Central memory CD8-positive, alpha-beta T cell (primary cell): ENCODE measurements around the gene TRAPPC3.
"Not testable (repeated sequence)": the region's sequence is repeated elsewhere in the genome, so short reads cannot be mapped to it uniquely, and the experiment has no call there.

Experiments
- ATAC-seq: fragments of 150-1000 bp; cut with Tn5 transposase; replicated peaks from 2 replicates; pipeline ENCODE4 v1.10.0; 2022; ENCODE audit warnings: mild to moderate bottlenecking, moderate FRiP score, moderate number of reproducible peaks; ENCODE audit not compliant: poor library complexity, severe bottlenecking; ENCODE audit errors: extremely low read depth
- DNase-seq, 2 donors: peaks; one replicate each; pipeline ENCODE4 v3.0.0; 2021; ENCODE audit warnings: low spot score in 2 of 2
- H3K27ac Mint-ChIP-seq: one replicate; pipeline ENCODE4 v1.8.0; 2022; ENCODE audit warnings: low read depth, mild to moderate bottlenecking, moderate library complexity, mixed read lengths
- H3K27me3 Mint-ChIP-seq: one replicate; pipeline ENCODE4 v1.8.0; 2022; ENCODE audit warnings: mixed read lengths
- H3K36me3 Mint-ChIP-seq: one replicate; pipeline ENCODE4 v1.8.0; 2022; ENCODE audit warnings: mild to moderate bottlenecking, moderate library complexity, mixed read lengths; ENCODE audit not compliant: insufficient read depth
- H3K4me1 Mint-ChIP-seq: one replicate; pipeline ENCODE4 v1.8.0; 2022; ENCODE audit warnings: mixed read lengths
- H3K4me3 Mint-ChIP-seq: one replicate; pipeline ENCODE4 v1.8.0; 2022; ENCODE audit warnings: mild to moderate bottlenecking, moderate library complexity, mixed read lengths
- H3K9me3 Mint-ChIP-seq: one replicate; pipeline ENCODE4 v1.8.0; 2022; ENCODE audit warnings: mixed read lengths

TRAPPC3 gene

DNA sequence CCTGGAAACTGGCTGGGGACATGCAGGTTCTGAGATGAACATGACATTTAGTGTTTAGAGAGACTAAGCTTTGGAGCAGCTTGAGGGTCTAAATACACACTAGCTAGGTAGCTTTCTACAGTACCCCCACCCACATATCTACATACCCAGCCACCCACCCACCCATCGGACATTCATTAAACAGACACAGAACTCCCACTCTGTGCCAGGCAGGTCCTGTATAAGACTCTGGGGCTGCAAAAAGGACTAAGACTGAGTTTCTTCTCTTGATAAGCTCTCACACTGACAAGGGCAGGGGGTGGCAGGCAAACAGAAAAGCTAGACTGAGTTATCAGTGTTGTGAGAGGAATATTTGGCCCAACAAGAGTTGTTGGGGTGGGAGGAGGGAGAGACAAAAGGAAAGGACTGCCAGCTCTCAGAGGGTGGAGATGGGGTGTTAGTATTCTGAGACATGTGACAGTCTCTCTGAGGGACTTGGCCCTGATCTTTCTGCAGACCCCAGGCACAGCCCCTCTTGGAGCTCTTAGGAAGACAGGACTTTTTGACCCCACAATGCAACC, 13.5 kb upstream of the TRAPPC3 start:
- no peaks in the 10 kb centered on the region for H3K9me3 Mint-ChIP-seq
- ATAC-seq (no peak), DNase-seq (no peak)
- H3K4me3 Mint-ChIP-seq, result peak overlapping the region; percentile 78
- H3K4me1 Mint-ChIP-seq, result peaks cover 80% of the 10 kb centered on the region
- H3K27ac Mint-ChIP-seq, result peak overlapping the region; percentile 95
- no peaks in the 10 kb centered on the region for H3K27me3 Mint-ChIP-seq
- peaks cover 29% of the 10 kb centered on the region for H3K36me3 Mint-ChIP-seq

DNA sequence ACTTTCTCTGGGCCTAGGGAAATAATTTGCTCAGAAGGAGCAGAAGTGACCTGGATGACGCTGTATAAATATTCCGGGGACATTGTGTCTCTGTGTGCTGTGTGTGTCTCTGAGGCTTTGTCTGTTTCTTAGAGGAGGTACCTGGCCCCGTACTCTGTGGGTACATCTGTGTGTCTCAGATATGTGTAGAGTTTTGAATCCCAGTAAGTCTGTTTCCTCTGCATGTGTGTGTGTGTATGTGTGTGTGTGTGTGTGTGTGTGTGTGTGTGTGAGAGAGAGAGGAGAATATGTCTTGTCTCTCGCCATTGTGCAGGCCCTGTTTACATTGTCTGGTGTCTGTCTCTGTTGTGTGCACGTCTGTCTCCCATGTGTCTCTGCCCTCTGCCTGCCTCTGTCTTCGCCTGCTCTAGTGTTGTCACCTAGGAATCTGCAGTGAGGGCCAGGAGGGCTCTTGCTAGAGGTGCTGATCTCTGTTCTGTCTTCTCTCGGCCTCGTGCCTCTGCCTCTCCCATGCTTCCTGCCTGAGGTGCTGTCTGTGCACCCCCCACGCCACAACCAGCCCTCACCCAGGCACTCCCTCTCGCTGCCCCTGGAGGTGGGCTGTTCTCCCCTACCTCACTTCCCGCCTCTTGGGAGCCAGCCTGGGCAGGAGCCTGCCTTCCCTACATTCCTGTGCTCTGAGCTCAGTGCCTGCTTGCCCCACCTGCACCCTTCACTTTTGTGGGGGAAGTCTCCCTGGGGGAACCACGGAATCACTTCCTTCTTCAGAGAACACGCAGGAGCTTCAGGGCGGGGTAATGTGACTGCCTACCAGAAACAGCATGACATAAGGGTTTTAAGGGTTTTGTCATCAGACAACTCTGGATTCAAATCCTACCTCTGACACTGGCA, 12.6 kb upstream of the TRAPPC3 start:
- ATAC-seq (peak; percentile 61), DNase-seq (peak; percentile 28 to 42)
- Mint-ChIP-seq H3K36me3 (peaks cover 21% of the 10 kb centered on the region), H3K27ac (peak overlapping the region; percentile 95), H3K27me3 (no peaks in the 10 kb centered on the region), H3K9me3 (no peaks in the 10 kb centered on the region), H3K4me3 (peak overlapping the region; percentile 78), H3K4me1 (peaks cover 82% of the 10 kb centered on the region)

DNA sequence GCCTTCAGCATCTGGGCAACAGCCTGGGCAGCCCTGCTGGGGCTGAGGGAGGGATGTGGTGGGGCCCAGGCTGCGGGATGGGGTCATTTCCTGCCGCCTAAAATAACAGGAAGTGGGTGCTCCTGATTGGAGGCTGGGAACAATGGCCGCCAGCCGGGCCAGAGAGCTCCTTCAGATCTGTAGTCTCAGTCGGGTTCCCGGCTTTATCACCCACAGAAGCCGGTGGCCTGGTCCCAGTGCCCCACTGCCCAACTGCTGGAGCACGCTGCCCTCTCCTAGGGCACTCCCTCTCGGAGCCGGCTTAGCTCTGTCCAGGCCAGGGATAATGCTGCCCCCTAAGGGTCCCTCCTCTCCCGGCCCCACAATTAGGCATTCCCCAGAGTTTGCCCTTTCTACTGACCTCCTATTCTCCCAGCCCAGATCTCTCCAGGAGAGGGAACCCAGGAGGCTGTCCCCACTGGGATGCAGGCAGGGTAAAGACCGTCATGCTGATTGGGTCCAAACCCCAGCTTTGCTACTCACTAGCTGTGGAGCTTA, 11.7 kb upstream of the TRAPPC3 start:
- Mint-ChIP-seq H3K36me3 (peaks cover 18% of the 10 kb centered on the region), H3K9me3 (no peaks in the 10 kb centered on the region), H3K27ac (peak overlapping the region; percentile 95), H3K27me3 (no peaks in the 10 kb centered on the region), H3K4me1 (peaks cover 73% of the 10 kb centered on the region), H3K4me3 (peak overlapping the region; percentile 78)
- peak; percentile 42 for ATAC-seq
- peak; percentile 45 to 49 for DNase-seq

DNA sequence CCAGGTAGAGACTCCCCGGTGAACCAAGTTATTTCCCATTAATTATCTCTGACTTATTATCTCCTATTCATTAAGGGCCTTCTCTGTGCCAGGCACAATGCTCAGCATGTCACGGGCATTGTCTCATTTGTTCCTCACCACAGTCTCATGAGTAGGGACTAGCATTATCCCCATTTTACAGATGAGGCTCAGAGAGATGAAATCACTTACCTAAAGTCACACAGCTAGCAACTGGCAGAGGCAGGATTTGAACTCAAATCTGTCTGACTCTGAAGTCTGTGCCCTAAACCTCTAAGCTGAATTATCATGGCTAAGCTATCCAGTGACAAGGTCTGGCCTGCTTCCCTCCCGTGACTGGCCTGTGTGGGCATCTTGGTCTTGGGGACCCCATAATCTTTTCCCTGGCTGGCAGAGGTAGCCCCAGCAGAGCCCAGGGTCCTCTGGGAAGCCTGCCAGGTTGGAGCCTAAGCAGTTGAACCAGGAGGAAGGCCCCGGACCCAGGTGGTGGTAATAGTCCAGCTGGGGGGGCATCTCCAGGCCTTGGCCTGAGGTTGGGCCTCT, 11.2 kb upstream of the TRAPPC3 start:
- H3K36me3 Mint-ChIP-seq, result peaks cover 19% of the 10 kb centered on the region
- DNase-seq (no peak), ATAC-seq (no peak)
- H3K4me1 Mint-ChIP-seq, result peaks cover 71% of the 10 kb centered on the region
- no peaks in the 10 kb centered on the region for H3K27me3 Mint-ChIP-seq
- peak overlapping the region; percentile 95 for H3K27ac Mint-ChIP-seq
- no peaks in the 10 kb centered on the region for H3K9me3 Mint-ChIP-seq
- peak overlapping the region; percentile 78 for H3K4me3 Mint-ChIP-seq

DNA sequence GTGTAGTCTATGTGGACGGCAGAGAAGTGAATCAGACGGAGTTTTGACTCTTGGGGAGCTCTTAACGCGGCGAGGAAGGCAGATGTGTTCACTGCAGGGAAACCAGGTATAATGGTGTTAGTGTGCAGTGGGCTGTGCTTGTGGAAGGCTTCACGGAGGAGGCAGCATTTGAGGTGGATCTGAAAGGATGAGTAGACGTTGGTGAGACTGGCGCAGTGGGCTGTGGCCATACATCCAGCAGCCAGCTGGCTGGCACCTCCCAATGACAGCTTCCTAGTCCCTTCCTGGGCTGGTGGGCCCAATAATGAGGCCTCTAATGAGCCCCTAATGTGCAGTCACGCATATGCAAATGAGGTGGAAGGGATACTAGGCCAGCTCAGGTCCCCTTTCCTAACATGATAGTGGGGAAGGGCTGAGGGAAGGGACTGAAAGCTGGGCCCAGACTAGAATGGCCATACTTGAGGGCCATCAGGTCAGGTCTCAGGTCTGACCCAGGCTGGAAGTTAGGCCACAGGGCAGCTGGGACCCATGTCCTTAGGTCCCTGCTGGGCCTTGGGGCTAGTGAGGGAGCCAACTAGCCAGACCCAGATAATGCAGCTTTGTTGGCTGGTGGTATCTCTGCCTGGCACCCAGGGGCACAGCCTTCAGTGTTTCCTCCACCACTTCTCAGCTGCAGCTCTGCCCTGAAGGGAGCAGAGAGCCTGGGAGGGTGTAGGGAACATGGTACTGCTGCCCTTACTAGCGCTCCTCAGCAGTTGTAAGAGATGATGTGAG, 10.5 kb upstream of the TRAPPC3 start:
- Mint-ChIP-seq H3K36me3 (peaks cover 19% of the 10 kb centered on the region), H3K4me3 (peak overlapping the region; percentile 78), H3K4me1 (peaks cover 74% of the 10 kb centered on the region), H3K9me3 (no peaks in the 10 kb centered on the region), H3K27me3 (no peaks in the 10 kb centered on the region), H3K27ac (peak overlapping the region; percentile 95)
- DNase-seq (no peak), ATAC-seq (no peak)

DNA sequence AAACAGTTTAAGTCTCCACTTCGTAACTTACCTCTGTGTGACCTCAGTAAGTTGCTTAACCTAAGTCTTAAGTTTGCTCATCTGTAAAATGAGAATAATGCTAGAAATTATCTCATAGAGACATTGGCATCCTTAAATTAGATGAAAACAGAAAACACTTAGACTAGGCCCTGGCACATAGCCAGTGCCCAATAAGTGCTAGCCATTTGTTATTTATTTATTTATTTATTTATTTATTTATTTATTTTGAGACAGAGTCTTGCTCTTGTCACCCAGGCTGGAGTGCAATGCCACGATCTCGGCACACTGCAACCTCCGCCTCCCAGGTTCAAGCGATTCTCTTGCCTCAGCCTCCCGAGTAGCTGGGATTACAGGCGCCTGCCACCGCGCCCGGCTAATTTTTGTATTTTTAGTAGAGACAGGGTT, 9.6 kb upstream of the TRAPPC3 start:
- H3K36me3 Mint-ChIP-seq, result peaks cover 19% of the 10 kb centered on the region
- peak overlapping the region; percentile 95 for H3K27ac Mint-ChIP-seq
- H3K9me3 Mint-ChIP-seq, ATAC-seq, H3K27me3 Mint-ChIP-seq, DNase-seq: not testable (repeated sequence)
- H3K4me3 Mint-ChIP-seq, result peak overlapping the region; percentile 87
- H3K4me1 Mint-ChIP-seq, result peaks cover 73% of the 10 kb centered on the region

DNA sequence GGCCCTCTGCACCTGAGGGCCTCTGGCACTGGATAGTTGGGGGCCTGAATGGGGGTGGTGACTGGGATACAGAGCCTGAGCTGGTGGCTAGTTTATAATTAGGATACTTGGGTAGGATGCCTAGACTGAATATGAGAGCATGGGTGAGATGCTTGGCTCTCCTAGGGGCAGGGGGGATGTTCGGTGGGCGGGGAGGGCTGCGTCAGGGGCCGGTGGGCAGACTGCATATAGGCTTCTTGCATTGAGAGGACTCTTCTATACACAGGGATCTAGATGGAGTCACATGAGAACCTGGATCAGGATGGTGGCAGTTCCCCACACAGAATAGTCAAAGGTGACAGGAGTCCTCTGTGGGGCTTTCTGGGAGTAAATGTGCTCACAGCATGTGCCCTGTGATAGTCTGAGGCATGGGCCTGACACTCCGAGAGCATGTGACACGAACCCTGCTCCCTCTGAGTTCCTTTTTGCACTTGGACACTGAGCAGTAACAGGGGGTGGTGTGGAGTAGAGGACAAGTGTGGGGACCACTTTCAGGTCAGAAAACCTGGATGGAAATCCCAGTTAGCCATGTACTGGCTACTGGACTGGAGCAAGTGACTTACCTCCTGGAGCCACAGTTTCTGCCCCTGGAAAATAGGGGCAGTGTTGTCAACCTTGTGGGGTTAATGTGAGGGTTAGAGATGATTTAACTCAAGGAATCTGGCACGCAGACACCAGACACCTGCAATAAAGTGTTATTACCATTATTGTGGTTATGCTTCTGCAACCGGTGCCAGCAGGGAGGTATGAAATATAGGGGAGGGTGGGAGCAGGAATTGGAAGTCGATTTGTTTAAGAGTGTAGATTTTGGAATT, 8.9 kb upstream of the TRAPPC3 start:
- Mint-ChIP-seq H3K27me3 (no peaks in the 10 kb centered on the region), H3K4me1 (peaks cover 77% of the 10 kb centered on the region), H3K27ac (peak overlapping the region; percentile 95), H3K4me3 (peak overlapping the region; percentile 87), H3K36me3 (peaks cover 19% of the 10 kb centered on the region), H3K9me3 (no peaks in the 10 kb centered on the region)
- DNase-seq (no peak), ATAC-seq (no peak)

DNA sequence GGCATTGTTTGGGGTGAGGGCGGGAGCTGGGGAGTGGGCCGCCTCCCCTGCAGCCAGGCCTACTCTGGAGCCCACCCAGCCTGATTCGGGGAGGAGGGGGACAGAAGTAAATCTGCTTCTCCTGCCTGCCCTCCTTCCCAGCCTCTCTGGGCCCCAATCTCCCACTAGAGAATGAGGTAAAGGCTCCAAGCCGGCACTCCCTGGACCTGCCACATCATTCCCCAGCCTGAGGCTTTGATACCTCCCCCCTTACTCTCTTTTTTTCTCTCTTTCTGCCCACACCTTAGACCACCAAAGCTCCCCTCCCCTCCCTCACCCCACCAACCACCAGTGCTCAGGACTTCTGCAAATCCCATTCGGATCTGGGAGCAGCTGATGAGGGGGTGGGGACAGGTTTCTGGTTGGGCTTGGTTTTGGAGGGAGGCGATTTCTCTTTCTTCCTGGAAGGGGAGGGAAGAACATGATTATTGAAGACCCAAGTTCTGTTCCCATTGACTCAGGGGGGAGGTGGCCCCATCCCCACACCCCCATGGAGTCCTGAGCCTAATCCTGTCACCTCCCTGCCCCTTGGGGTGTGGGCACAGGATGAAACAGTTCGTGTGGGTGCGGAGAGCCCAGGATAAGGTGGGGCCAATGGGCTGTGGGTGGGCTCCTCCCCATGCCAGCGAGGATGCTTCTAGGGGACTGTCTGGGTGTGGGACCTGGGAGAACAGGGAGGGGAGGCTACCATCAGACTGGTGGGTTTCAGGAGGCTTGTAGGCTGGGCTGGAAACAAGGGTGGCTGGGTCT, 8.0 kb upstream of the TRAPPC3 start:
- ATAC-seq (no peak), DNase-seq (no peak)
- no peaks in the 10 kb centered on the region for H3K27me3 Mint-ChIP-seq
- peak overlapping the region; percentile 95 for H3K27ac Mint-ChIP-seq
- H3K4me1 Mint-ChIP-seq, result peaks cover 77% of the 10 kb centered on the region
- no peaks in the 10 kb centered on the region for H3K9me3 Mint-ChIP-seq
- H3K36me3 Mint-ChIP-seq, result peaks cover 19% of the 10 kb centered on the region
- H3K4me3 Mint-ChIP-seq, result peak overlapping the region; percentile 87

DNA sequence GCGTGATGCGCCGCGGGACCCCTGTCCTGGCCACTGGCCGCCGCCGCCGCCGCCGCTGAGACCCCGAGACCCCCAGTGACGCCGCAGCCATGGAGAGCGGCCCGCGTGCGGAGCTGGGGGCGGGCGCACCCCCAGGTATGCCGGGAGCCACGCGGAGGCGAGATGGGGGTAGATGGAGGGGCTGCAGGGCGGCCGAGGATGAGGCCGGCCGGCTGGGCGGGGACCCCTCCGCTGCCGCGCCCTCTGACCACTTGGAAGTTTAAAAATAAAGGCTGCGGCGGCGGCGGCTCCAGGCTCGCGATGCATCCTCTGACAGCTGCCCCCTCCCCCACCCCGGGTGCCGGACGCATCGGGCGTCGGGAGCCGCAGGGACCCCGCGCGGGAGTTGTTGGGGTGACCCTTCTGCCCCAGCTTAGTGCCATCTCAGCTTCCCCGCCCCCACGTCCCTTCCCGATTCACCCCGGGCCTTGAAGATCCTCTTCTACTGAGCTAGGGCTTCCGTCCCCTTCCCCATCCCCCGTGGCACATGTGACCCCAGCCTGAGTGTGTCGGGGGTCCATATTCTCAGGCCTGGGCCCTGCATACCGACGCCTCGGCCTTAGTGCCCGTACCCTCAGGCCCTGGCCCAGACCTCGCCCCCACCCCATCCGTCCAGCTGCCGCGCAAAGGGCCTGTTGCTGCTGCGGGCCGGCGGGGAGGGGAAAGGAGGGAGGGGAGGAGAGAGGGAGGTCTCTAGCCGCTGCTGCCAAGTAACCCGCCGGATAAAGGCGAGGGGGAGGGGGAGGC, 7.2 kb upstream of the TRAPPC3 start:
- Mint-ChIP-seq H3K4me1 (peaks cover 77% of the 10 kb centered on the region), H3K9me3 (no peaks in the 10 kb centered on the region), H3K27ac (peak overlapping the region; percentile 95), H3K36me3 (peaks cover 17% of the 10 kb centered on the region), H3K27me3 (no peaks in the 10 kb centered on the region), H3K4me3 (peak overlapping the region; percentile 87)
- ATAC-seq, result peak; percentile 0
- no peak for DNase-seq

DNA sequence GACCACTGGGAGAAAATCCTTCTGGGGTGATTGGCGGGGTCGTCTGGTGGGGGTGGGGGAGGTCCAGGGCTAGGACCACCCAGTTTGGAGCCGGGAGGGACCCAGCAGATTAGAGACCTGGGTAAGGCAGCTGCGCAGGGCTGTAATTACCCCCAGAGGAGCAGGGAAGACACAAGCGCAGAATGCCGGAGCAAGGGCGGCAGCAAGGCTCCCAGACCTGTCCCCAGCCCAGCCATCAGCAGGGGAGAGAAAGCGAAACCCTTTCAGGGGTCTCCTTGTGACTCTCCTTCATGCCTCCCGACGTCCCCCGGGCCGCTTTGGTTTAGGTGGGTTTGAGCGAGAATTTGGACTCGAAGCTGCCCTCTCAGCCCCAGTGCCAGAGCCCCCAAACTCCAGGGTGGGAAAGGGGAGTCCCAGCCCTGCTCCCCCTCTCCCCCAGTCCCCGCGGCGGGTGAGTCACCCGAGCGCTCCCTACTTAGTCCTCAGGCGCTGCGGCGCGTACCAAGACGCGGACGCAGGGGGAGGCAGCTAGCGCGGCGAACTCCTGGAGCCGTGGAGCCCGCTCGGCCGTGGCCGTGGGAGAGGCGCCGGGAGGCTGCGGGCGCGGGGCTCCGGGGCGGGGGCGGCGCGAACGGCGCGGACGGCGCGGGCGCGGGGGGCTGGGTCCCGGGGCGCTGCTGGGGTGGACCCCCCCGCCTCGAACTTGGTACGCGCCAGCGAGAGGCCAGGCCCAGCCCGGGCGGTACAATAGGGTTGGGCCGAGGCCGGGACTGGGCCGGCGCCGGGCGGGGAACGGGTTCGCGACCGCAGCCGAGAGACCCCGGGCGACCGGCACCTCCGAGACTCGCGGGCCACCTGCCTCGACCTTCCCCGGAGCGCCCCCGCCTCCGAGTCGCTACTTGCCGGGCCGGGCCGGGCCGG, 6.4 kb upstream of the TRAPPC3 start, which contains the start of gene MAP7D1:
MAP7D1 (plus strand) TSS at position 753 of the 921 bp plus-strand sequence. CDS start 258 bp downstream, outside the sequence.
- no peaks in the 10 kb centered on the region for H3K9me3 Mint-ChIP-seq

More for the DNA sequence above, 6.4 kb upstream of the TRAPPC3 start, which contains the start of gene MAP7D1:
- ATAC-seq (peak; percentile 72), DNase-seq (peak; percentile 79 to 82)
- Mint-ChIP-seq H3K4me1 (peaks cover 78% of the 10 kb centered on the region), H3K27me3 (no peaks in the 10 kb centered on the region), H3K27ac (peak within 1 kb of the TSS; percentile 95), H3K4me3 (peak within 1 kb of the TSS; percentile 100), H3K36me3 (peaks cover 15% of the 10 kb centered on the region)
